Astrocyte of the spinal cord (primary cell): ENCODE results near the gene BCAP31.
"Not testable (repeated sequence)": the region's sequence is repeated elsewhere in the genome, so short reads cannot be mapped to it uniquely, and the experiment has no call there.

Experiments used
- DNase-seq: peaks from one replicate; pipeline ENCODE4 v3.0.0; 2011; ENCODE audit warnings: low read depth, low spot score
- H3K4me3 ChIP-seq: 2 replicates; pipeline ENCODE4 v1.5.1; 2011; ENCODE audit warnings: low read depth, mild to moderate bottlenecking, low read length, moderate library complexity
- in situ Hi-C: cut with HindIII; loops from 2 replicates; pipeline ENCODE4 v1.10.0; 2017; ENCODE audit warnings: low sequenced_read_pairs
- TF ChIP-seq, protein P1 (sequence below): IDR thresholded peaks from 2 replicates; pipeline ENCODE4 v1.5.1; 2012; ENCODE audit warnings: low read depth, mild to moderate bottlenecking, low read length, inconsistent platforms

BCAP31 gene

DNA sequence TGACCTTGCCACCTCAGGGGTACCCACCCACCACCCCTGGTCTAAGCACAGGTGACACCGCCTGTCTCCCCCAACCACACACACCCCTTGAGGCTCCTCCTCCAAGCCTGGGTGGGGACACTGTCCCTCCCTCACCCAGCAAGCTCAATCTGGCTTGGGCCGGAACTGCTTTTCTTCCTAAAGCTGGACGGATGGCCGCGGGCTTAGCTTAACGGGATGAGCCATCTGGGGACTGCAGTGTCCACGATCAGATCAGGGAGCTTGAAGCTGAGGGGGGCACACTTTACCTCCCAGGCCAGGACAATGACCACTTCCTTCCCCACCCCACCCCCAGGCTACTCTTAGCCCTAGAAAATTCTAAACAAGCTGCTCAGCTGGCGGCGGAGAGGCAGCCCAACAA lies 37.5 kb downstream of the BCAP31 start:
- in situ Hi-C loops: no loop called here
- H3K4me3 ChIP-seq: no peak overlapping the region
- no peak for DNase-seq
- TF ChIP-seq, protein P1, sequence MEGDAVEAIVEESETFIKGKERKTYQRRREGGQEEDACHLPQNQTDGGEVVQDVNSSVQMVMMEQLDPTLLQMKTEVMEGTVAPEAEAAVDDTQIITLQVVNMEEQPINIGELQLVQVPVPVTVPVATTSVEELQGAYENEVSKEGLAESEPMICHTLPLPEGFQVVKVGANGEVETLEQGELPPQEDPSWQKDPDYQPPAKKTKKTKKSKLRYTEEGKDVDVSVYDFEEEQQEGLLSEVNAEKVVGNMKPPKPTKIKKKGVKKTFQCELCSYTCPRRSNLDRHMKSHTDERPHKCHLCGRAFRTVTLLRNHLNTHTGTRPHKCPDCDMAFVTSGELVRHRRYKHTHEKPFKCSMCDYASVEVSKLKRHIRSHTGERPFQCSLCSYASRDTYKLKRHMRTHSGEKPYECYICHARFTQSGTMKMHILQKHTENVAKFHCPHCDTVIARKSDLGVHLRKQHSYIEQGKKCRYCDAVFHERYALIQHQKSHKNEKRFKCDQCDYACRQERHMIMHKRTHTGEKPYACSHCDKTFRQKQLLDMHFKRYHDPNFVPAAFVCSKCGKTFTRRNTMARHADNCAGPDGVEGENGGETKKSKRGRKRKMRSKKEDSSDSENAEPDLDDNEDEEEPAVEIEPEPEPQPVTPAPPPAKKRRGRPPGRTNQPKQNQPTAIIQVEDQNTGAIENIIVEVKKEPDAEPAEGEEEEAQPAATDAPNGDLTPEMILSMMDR: no peak

DNA sequence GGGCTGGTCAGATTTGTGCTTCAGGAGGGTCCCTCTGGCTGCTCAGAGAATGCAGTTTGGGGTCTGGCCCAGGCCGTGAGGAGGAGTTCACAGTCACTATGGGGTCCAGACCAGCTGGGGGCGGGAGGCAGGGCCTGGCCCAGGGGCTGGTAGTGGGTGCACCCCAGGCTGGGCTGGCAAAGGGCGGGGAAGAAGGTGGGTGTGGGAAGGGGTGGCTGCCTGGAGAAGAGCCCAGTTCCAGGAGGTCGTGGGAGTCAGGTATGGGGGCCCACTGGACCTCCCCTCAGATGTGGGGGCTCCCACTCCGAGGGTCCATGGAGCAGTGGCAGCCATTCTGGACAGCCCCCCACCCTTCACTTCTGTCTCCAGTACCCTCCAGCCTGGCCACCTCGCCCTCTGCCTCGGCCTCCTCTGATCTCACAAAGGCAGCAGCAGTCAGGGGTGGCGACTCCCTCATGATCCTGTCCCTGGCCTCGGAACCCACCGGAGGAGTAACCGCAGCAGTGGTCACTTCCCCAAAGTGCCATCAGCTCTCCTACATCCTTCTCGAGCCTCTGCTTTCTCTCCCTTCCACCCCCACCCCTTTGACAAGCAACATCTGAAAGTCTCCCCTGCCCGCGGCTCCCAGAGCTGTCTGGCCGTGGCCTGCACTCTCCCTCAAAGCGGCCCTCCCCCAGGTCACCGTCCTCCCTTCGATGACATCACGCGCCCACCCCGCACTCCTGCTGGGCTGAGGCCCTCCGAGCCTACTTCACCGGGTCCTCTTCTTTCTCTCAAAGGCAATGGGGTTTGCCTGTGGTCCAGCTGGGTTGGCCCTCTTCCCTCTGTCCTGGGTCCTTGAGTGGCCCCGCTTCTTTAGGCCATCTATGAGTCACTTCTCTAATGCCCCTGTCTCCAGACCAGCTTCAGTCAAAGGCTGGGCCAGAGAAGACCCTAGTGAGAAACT lies 38.2 kb downstream of the BCAP31 start:
- no peak overlapping the region for H3K4me3 ChIP-seq
- TF ChIP-seq, protein P1: no peak
- DNase-seq: no peak
- in situ Hi-C loops: no loop called here

DNA sequence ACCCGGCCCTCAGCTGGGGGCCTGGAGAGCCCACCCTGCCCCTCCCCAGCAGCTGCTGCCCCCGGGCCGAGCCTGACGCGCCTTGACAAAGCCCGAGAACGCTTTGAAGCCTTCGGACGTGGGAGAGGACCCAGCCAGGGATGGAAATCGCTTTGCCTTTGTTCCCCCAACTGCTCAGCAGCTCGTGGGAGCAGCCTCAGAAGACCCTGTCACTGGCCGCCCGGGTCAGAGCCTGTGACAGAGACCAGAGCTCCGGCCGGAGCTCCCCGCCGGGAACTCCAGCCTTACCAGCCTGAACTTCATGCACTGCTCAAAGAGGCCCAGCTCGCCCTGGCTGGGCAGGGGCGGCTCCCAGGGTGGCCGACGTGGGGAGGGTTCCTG lies 39.0 kb downstream of the BCAP31 start:
- no peak overlapping the region for H3K4me3 ChIP-seq
- no peak for DNase-seq
- in situ Hi-C loops: no loop called here
- TF ChIP-seq, protein P1: no peak

DNA sequence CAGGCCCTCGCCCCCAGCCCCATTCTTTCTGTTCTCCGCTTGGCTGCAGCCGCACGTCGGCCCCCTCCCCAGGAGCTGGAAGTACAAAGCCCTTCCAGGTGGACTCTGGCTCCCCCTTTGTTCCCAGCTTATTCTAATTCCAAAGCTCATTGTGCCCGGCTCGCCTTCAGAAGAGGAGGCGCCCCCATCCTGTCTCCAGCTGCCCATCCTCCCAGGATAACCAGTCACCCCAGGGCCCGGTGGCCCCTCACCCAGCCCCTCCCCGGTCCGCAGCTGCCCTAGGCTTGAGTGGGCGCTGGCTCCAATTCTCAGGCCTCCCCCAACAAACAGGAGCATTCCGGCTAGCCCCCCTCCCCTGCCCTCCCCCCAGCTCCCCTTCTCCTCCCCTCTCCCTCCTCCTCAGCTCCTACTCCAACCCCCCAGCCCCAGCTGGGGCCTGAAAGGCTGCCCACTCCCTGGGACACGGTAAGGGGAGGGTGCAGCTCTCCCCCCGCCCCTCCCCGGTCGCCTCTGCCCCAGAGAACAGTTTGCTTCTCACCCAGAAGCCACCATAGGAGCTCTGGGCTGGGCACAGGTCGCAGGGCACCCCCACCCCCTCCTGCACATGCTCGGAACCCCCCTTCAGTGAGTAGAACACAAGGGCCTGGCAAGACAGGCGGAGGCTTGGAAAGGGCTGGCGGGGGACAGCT lies 39.6 kb downstream of the BCAP31 start:
- in situ Hi-C loops: no loop called here
- TF ChIP-seq, protein P1: no peak
- no peak overlapping the region for H3K4me3 ChIP-seq
- DNase-seq: no peak

DNA sequence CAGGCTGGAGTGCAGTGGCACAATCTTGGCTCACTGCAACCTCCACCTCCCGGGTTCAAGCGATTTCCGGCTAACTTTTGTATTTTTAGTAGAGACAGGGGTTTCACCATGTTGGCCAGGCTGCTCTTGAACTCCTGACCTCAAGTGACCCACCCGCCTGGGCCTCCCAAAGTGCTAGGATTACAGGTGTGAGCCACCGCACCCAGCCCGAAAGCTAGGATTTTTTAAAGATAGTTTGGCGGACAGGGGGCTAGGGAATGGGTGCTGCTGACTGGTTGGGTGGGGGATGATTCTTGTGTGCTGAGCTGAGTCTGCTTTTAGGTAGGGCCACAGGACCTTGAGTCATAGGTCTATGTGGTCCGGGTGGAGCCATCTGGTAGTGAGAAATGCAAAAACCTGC lies 40.7 kb downstream of the BCAP31 start:
- DNase-seq, H3K4me3 ChIP-seq, in situ Hi-C loops: not testable (repeated sequence)

DNA sequence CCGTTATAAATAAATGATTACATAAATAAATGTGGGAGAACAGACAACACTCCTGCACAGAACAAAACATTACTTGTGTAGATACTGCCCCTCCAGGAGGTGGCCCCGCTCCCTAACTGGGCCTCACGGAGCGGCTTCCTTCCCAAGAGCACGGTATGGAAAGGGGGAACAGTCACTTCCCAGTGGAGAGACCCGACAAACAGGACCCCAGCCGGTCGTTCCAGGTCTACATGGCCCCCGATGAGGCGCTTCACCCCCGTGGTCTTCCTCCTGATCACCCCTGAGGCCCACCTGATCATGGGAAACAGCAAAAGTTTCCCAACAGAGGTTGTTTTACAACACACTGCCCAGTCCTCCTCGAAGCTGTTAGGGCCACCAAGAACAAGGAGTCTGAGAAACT lies 43.0 kb downstream of the BCAP31 start:
- DNase-seq: no peak
- H3K4me3 ChIP-seq: no peak overlapping the region
- TF ChIP-seq, protein P1: no peak
- in situ Hi-C loops: no loop called here
